HG02840 (cell line): ENCODE results near the gene PRDM1.
A peak's percentile ranks its signal among the peaks of the same experiment; 100 is the strongest.

Experiments used
- ATAC-seq: cut with Tn5 transposase; IDR thresholded peaks from one replicate; pipeline ENCODE4 v1.9.1; 2021; ENCODE audit warnings: mild to moderate bottlenecking, moderate library complexity, moderate number of reproducible peaks; ENCODE audit not compliant: unreplicated experiment, low FRiP score

Gene PRDM1

GRCh38 chr6:106085984-106086813 lies at the start of gene PRDM1:
PRDM1 (plus strand) TSS chr6:106086336; CDS start chr6:106086554, 218 bp downstream.
- peak; percentile 65 for ATAC-seq

- no peak for ATAC-seq
Measured at GRCh38 chr6:106037060-106037459, 49.1 kb upstream of the PRDM1 start.

DNA sequence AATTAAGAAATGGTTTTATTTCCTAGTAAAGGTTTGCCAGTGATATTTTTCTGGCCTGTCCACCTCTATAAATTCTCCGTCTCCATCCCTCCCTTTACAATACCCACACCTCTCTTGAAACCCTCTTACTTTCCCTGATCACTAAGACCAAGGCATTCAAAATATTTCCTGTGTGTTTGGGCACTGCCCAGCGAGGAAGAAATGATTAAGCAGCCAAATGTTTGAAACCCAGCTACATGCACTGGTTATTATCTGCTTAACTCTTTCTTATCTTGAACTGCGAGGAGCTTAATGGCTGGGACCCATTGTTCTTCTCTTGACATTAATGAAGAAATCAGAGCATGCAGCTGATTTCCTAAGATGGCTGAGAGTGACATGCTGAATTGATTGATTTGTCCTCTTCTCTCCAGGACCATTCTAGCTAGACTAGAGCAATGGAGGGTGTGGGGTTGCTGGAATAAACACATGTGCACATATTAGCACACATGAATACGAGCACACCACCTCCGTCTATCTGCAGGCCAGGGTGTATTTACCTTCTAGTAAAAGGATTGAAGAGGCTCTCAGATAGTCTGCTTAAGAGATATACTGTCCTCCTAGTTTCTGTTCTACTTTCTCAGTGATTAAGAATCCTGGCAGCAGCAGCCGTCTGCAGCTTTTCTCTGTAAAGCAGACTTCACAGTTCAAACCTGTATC lies 46.1 kb upstream of the PRDM1 start:
- ATAC-seq, result no peak

- ATAC-seq, result no peak
Measured at GRCh38 chr6:106044151-106044550, 42.0 kb upstream of the PRDM1 start.

- no peak for ATAC-seq
Measured at GRCh38 chr6:106045077-106045476, 41.1 kb upstream of the PRDM1 start.

GRCh38 chr6:106046116-106046853 lies 39.9 kb upstream of the PRDM1 start:
- no peak for ATAC-seq

GRCh38 chr6:106046854-106047200 lies 39.3 kb upstream of the PRDM1 start:
- no peak for ATAC-seq

- ATAC-seq, result no peak
Measured at GRCh38 chr6:106048336-106048735, 37.8 kb upstream of the PRDM1 start.

- no peak for ATAC-seq
Measured at GRCh38 chr6:106050538-106050937, 35.6 kb upstream of the PRDM1 start.

- no peak for ATAC-seq
Measured at GRCh38 chr6:106051226-106051625, 34.9 kb upstream of the PRDM1 start.

- ATAC-seq, result no peak
Measured at GRCh38 chr6:106053484-106054205, 32.5 kb upstream of the PRDM1 start.

GRCh38 chr6:106055489-106055888 lies 30.6 kb upstream of the PRDM1 start:
- ATAC-seq, result no peak

- no peak for ATAC-seq
Measured at GRCh38 chr6:106056060-106056745, 29.9 kb upstream of the PRDM1 start.

DNA sequence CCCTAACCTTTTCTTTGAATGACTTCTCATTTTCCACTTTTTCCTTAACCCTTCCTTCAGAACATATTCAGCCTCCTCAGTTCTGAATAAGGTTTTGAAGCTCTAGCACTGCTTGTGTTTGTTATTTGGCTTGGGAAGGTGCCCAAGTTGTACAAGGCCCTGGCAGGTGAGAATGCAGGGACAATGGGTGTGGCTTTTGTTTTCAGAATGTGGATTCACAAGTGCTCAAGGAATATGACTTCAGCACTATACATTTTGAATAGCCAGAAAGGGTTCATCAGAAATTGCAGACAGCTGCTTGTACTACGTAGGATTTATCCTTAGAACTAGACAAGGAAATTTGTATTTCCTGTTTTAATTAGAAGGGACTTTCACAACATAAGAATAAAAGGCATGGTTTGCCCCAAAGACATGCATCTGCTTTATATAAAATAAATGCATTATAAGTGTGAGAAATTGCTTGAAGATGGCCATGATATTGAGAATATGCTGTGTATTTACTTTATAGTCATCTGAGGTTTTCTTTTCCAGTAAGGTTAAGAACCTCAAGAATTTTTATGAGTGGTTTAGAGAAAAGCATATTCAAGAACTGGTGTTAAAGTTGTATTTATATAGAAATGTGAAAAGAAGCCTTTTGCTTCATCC lies 29.3 kb upstream of the PRDM1 start:
- no peak for ATAC-seq

DNA sequence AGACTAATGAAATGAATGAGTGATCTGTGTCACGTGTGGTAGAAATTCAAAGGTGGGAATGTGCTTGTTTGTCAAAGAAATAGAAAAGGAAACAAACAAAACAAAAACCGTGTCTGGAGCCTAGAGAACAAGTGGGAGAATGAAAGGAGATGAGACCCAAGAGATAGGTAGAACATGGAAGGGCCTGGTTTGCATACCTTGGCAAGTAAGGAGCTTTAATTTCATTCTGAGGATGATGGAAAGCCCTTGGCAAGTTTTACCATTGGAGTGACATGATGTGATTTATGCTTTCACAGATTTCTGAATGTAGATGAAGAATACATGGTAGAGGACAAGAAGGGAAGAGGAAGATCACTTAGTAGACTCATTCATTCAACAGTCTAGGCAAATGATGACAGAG lies 26.8 kb upstream of the PRDM1 start:
- no peak for ATAC-seq

- ATAC-seq, result no peak
Measured at GRCh38 chr6:106060167-106060566, 26.0 kb upstream of the PRDM1 start.

DNA sequence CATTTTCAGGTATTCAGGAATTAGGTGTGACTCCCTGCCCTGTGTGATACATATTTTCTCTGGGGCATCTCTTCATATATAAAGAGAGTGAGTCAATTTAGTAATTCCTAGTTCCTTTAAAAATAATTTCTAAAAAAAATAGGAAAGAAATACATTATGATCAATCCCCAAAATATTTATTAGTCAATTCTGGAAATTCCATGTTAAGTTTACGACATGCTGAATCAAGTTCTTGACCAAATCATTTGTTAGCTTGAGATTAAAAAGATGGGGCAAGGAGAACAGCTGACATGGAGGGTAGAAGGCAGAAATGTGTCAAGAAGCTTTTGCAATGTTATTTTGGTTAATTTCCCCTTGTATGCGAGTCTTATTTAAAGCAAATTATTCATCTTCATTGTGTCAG lies 22.7 kb upstream of the PRDM1 start:
- ATAC-seq, result no peak

DNA sequence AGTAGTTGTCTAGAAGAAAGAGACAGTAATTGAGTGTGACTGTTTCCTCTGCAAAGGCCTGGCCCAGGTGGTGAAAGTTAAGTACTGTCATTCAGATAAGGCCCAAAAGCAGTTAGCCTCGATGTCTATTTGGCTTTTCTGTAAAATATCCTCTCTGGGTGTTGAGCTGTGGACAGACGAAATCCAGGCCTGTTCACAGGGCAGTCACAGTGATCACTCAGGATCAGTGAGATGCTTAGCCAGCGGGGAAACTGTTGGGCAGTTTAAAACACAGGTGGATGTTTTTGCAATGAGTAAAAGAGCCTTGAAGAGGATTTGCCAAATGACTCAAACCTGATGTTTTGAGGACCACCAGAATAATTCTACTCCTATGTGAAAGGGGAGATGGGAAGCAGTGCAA lies 22.0 kb upstream of the PRDM1 start:
- no peak for ATAC-seq

- ATAC-seq, result no peak
Measured at GRCh38 chr6:106064756-106065155, 21.4 kb upstream of the PRDM1 start.

DNA sequence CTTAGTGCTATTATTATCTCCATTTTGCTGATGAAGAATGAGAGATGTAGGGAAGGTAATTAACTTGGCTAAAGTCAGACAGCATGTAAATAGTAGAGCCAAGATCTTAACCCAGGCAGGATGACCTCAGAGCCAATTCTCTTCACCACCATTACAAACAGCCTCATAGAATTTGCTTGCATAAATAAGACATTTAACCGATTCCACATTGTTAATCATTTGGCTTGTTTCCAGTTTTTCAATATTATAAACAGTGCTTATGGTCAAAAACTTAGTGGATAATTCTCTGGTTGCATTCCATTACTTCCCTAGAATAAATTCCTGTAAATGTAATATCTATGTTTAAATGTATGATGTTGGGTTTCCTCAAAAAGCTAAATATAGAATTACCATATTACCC lies 19.1 kb upstream of the PRDM1 start:
- no peak for ATAC-seq
